T follicular helper cell (primary cell): Measurements from ENCODE around the gene IRAK3.
"Not testable (repeated sequence)": the region's sequence is repeated elsewhere in the genome, so short reads cannot be mapped to it uniquely, and the experiment has no call there.

Experiments used
- DNase-seq: peaks from one replicate; pipeline ENCODE4 v3.0.0-alpha.2; 2020; ENCODE audit warnings: low read depth

IRAK3 gene

GRCh38 chr12:66213011-66213410, 24.0 kb downstream of the IRAK3 start:
- DNase-seq, result not testable (repeated sequence)

GRCh38 chr12:66217342-66217917, 28.4 kb downstream of the IRAK3 start:
- no peak for DNase-seq

- no peak for DNase-seq
These were observed 39.4 kb downstream of the IRAK3 start for GRCh38 chr12:66228462-66228861.

- DNase-seq, result no peak
These were observed 43.2 kb downstream of the IRAK3 start for GRCh38 chr12:66232263-66232662.

- DNase-seq, result peak; percentile 22
These were observed 45.2 kb downstream of the IRAK3 start for GRCh38 chr12:66234037-66234693.

- not testable (repeated sequence) for DNase-seq
These were observed 46.0 kb downstream of the IRAK3 start for GRCh38 chr12:66234773-66235625.

- DNase-seq, result no peak
These were observed 46.7 kb downstream of the IRAK3 start for GRCh38 chr12:66235626-66236281.

GRCh38 chr12:66236282-66236675, 47.3 kb downstream of the IRAK3 start:
- not testable (repeated sequence) for DNase-seq

GRCh38 chr12:66236969-66237368, 48.0 kb downstream of the IRAK3 start:
- no peak for DNase-seq

- no peak for DNase-seq
These were observed 48.6 kb downstream of the IRAK3 start for GRCh38 chr12:66237505-66238175.

- DNase-seq, result no peak
These were observed 50.3 kb downstream of the IRAK3 start for GRCh38 chr12:66239295-66239694.

- no peak for DNase-seq
These were observed 51.2 kb downstream of the IRAK3 start for GRCh38 chr12:66240096-66240820.

GRCh38 chr12:66241061-66242043, 52.3 kb downstream of the IRAK3 start:
- DNase-seq, result no peak

GRCh38 chr12:66242311-66242710, 53.3 kb downstream of the IRAK3 start:
- DNase-seq, result no peak

GRCh38 chr12:66243911-66244310, 54.9 kb downstream of the IRAK3 start:
- DNase-seq, result no peak

GRCh38 chr12:66244446-66244845, 55.4 kb downstream of the IRAK3 start:
- no peak for DNase-seq

- DNase-seq, result no peak
These were observed 58.7 kb downstream of the IRAK3 start for GRCh38 chr12:66247741-66248140.

GRCh38 chr12:66251049-66251448, 62.0 kb downstream of the IRAK3 start:
- DNase-seq, result no peak

- DNase-seq, result no peak
These were observed 63.8 kb downstream of the IRAK3 start for GRCh38 chr12:66252771-66253170.

GRCh38 chr12:66255737-66256136, 66.7 kb downstream of the IRAK3 start:
- DNase-seq, result no peak
